ENCODE data around the gene ABCD1.

DNA sequence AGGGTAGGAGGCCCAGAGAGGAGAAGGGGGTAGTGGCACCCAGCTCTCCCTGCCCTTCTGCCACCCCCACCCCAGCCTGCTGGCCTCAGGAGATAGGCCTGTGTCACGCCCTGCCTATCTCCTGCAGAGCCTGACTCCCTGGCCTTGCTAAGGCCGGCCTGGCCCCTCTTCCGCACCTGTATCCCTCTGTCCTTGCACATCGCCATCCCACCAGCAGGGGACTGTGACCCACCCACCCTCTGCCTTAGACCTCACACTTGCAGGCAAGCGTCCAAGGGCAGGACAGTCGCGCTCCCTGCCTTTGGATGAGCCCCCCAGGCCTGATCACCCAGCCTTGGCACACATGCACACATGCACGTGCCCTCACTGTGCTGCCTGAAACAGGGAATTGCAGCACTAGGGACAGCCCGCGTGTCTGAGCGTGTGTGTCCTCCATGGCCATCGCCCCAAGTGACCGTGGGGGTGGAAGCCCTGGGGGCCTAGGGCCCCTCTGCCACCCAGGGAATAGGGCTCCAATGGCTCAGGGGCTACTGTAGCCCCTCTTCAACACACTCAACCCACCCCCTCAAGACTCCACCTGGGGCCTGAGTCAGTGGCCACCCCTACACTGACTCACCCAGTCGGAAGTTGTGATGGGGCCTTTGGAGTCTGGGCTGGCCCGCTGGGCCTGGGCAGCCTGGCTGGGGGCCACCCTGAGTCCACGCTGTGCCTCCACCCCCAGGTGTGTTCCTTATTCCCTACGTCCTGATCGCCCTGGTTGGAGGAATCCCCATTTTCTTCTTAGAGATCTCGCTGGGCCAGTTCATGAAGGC, 34.8 kb upstream of the ABCD1 start:
- TF ChIP-seq, protein P1, sequence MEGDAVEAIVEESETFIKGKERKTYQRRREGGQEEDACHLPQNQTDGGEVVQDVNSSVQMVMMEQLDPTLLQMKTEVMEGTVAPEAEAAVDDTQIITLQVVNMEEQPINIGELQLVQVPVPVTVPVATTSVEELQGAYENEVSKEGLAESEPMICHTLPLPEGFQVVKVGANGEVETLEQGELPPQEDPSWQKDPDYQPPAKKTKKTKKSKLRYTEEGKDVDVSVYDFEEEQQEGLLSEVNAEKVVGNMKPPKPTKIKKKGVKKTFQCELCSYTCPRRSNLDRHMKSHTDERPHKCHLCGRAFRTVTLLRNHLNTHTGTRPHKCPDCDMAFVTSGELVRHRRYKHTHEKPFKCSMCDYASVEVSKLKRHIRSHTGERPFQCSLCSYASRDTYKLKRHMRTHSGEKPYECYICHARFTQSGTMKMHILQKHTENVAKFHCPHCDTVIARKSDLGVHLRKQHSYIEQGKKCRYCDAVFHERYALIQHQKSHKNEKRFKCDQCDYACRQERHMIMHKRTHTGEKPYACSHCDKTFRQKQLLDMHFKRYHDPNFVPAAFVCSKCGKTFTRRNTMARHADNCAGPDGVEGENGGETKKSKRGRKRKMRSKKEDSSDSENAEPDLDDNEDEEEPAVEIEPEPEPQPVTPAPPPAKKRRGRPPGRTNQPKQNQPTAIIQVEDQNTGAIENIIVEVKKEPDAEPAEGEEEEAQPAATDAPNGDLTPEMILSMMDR (IDR thresholded peaks at IDR 0.05; ENCODE audit: insufficient read depth, low read depth, low read length) = peak; percentile 8
- no peak for TF ChIP-seq EZH2 (IDR thresholded peaks at IDR 0.05; ENCODE audit: insufficient read depth, low read length)

Measured in astrocyte (in vitro differentiated cells and primary cell).